Islet precursor cell (in vitro differentiated cells): ENCODE results near the gene SMLR1.

Experiments used
- DNase-seq: peaks from one replicate; pipeline ENCODE4 v3.0.0-alpha.2; 2018

SMLR1 gene

DNA sequence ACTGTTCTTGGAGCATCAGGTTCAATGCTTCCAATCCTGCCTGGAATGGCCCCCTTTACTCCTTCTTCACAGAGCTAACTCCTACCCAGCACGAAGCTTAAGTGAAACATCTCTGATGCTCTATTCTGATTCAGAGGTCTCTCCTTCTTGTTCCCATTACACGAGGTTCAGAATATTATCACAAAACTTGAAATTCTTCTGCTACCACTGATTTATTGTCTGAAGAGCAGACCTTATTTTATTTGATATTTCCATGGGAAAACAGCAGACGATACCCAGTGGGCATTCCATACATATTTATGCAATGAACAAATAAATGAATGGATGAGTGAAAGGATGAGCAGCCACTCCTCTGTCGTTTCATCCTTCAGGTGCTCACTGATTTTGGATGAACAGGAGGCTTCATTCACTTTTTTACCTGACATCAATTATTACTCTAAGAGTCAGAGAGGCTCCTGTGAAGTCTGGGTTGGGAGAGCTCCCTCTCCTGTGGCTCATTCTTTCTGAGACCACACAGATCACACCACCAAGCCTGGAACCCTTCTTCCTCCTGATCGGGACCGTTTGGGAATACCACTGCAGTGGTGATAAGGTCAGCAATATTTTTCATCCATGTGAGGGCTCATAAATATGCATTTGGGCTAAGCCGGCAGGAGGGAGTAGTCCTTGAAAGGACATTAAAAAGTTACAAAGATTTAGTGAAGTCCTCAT is 25.8 kb downstream of the SMLR1 start:
- no peak for DNase-seq

DNA sequence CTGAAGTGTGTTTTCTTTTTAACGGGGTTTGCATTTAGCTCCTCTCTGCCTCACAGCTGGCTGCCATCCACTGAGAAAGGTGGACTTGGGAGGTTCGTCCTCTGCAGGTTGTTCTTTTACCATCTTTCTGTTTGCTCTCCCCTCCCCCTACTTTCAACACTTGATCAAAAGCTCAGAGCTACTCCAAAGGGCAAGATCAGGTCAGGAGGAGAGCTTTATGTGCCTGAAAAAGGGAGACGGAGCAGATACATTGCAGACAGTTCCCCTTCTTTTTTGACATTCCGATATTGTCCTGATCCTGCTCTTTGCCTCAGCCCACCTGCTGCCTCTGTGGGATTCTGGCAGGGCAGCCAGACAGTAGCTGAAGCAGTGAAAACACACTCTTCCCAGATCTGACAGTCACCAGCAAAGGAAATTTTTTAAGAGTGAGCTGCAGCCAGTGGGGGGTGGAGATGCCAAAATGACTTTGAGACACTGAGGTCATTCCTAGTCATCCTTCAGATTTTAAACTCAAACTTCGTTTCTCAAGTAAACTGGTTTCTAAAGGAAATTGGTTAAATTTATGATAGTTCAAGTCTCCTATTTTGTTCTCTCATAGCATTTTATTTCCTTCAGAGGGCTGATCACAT is 26.5 kb downstream of the SMLR1 start:
- no peak for DNase-seq

DNA sequence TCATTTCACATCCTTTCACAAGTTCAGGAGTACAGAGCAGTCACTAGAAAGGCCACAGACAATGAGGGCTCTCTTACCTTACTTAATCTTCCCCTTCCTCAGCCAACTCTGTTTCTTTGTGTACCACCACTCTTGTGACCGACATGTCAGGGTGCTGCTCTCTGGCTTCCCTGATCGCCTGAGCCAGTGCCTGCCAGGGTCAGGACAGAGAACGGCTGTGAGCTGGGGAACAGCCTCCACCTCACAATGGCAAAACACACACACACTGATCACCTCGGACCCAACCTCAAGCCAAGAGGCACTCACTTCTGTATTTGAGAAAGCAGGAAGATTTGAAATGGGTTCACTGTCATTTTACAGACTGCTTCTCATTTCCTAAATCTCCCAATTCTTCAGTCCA is 30.8 kb downstream of the SMLR1 start:
- DNase-seq: no peak

DNA sequence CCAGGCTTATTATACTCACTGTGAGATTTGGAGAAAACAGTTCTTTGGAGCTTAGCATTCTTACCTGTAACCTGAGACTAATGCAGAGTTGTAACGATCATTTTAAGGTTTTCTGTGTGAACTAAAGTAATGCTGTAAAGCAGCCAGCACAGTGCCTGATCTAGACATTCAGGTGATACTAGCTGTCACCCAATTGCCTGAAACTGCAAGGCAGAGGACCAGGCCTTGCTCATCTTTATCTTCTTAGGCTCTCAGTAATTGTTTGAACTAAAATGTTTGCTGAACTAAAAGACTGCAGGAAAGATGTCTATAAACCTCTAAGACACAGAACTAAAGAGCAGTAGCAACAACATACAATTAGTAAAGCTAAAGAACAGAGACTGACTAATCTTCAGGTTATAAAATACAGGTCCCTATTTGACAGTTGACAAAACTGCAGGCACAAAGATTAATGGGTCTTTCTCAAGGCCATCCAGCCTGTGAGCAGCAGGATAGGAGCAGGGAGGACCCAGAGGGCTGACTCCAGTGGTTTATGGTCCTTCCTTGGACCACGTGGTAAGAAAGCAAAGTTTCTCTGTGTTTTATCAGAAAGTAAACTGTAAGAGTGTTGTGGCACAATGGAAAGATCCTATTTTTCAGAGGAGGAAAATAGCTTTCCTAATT is 31.4 kb downstream of the SMLR1 start:
- DNase-seq: no peak

DNA sequence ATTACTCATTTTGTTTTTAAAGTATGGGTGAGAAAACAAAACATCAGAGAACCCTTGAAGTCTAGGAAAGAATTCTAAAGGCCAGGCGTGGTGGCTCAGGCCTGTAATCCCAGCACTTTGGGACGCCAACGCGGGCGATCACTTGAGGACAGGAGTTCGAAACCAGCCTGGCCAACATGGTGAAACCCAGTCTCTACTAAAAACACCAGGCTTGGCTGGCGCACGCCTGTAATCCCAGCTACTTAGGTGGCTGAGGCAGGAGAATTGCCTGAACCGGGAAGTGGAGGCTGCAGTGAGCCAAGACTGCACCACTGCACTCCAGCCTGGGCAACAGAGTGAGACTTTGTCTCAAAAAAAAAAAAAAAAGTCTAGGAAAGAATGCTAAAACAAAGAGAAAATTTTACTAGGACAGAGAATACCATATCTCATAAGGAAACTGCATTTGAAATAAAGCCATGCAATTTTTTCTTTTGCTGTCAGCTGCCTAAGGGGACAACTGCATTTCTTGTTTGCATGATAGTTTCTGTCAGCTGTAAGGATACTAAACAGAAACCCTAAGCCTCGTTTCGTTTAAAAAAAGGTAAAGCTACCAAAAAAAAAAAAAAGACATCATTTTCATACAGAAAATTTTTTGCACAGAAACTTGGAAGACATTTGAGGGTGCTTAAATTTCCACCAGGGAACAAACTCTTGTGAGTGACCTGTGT is 32.1 kb downstream of the SMLR1 start:
- DNase-seq: no peak

DNA sequence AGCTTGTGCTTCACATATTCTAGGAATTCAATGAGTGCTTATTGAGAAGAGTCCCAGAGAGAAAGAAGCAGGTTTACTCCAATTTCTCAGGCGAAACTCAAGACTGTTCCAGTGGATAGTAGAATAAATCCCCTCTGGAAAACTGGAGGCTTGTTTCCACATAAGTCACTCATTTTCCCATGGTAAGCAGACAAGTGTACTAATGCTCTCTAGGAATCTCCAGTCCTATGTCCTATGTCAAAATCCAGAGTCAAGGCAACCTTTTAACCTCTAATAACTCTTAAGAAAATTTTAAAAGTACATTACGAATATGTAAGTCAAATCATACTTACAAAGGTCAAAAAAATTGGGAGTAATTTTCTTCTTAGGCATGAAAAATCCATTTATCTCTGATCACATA is 35.2 kb downstream of the SMLR1 start:
- no peak for DNase-seq

DNA sequence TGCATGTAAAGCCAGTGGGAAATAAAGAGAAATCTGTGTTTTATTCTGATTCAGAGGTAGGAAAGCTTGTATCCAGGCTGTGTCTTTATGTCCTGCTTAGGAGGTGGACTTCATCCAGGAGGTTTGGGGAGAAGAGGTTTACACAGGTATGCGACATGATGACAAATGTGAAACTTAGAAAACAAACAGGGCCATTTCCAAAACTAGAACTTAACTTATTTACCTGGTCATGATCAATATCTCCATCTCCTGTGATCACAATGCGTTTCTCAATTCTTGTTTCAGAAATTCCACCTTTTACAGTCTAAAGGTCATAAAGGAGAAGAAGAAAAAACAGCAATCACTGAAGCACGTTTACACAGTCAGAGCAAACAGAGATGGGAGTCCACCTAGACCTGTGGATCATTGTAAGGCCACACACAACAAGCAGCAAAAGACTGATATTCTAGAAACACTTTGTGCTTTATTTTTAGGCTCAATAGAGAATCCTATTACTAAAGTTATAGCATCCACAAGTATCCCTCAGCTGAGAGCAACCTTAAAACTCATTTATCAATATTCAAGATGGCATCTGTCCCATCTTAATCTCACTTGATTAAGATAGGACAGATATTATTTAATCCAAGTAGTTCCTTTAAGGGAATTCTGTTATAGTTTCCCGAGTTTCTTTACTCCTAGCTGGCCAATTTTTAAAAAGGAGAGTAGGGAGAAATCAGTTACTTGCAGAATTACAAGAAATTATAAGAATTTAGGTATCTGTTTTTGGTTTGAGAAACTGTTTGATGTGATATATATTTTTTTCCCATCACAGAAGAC is 36.4 kb downstream of the SMLR1 start:
- no peak for DNase-seq

DNA sequence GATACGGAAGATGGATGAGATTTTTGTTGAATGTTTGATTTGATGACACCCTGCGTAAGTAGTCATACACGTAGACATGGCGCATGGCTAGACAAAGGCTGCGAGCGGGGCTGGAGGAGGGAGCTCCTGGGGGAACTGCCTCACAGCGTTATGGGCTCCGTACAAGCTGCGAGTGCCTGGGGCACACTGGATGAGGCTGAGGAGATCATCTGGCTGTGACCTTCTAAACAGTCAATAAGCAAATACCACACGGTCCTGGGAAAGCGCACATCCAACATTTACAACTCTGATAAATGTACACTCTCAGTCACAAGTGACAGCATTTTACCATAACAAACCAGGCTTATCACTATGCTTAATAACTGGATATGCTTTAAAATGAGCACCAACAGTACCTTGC is 37.1 kb downstream of the SMLR1 start:
- no peak for DNase-seq

DNA sequence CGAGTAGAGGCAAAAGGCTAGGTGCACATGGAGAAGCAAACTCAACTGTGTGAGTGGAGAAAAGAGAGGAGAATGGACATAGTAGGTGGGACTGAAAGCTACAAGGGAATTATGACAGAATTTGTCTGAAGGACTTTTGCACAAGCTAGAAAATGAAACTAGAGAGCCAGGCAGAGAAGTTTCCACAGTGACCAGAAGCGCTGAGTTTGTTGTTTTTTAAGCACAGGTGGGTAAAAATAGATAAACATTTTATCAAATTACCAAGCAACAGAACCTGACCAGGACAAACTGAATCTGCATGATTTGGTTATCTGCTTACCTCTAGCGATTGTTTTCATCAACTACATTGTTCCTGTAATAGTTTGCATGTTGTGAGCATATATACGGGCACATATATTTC is 38.6 kb downstream of the SMLR1 start:
- DNase-seq: no peak

DNA sequence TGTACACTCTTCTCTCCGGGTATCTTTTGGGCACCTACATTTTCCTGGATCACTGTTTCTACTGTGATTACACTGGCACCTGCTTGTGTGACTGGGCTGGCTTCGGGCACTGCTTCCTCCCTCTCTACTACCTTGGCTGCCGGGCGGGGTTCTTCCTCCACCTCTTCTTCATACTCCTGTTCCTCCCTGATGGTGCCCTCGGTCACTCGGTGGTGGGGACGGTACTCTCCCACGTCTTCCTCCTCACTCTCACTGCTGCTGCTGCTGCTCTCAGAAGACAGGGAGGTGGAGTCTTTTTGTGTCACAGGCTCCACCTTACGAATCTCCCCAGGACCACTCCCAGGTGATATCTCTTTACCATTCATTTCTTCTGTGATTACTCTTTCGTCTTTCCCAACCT is 42.5 kb downstream of the SMLR1 start:
- no peak for DNase-seq

DNA sequence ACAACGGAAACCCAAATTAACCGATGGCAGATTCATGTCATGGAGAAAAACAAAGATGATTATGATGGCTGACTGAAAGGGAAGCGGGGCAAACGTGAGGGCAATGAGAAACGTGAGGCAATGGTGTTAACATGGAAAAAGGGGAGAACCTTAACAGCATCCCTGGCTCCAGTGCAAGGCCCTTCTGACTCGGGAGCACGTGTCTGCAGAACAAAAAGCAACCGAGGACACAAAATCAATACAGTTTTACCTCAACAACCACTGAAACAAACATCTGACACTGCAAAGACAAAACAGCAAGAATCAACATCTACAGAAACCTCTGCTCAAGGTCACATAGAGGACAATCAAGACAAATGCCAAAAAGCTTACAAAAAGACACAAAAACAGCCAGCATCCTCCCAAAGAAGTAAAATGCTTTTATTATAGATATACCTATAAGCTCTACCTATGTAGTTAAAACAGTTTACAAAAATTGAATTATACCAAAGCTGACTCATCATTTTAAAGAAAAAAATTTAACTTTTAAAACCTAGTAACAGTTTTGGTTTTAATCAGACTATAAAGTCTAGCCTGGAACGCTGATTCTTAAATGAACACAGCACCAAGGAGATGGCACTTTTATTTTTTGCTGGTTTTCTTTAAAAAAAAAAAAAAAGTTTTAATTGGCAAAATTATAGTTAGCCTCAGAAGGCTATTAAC is 43.1 kb downstream of the SMLR1 start:
- no peak for DNase-seq

DNA sequence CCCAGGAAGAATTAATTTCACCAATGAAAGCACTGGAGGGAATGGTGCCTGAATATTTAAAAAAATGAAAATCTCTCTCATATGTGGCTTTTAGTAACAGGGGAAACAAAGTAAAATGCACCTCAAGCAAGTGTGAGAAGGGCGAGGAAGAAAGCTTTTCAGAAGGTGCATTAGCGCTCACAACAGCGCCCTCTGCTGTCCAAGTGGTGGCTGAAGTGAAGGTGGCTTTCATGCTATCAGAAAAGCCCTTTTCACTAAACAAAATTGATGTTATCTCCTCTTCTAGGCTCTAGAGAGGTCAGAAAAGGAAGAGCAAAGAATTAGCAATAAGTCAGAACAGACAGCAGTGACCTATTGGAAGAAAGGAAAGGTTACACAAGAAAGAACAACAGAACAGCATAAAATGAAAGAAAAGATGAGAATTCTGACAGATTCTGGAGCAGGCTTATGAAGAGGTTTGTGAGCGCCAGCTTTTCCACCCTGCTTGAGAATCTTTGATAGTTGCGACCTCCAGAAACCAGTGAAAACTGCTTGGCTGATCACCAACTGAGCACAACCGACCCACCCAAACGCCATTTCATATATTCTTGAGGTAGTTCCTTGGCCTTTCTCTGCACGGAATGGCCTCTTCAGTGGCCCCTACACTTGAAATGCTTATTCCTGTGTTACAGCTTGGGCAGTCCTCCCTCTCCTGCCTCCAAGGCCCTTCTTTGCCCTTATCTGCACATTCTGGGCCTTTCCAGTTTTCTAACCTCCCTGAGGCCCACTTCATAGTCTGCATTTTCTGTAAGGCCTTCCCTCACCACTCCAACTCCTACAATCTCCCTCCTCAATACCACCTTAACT is 45.3 kb downstream of the SMLR1 start:
- peak; percentile 74 for DNase-seq

DNA sequence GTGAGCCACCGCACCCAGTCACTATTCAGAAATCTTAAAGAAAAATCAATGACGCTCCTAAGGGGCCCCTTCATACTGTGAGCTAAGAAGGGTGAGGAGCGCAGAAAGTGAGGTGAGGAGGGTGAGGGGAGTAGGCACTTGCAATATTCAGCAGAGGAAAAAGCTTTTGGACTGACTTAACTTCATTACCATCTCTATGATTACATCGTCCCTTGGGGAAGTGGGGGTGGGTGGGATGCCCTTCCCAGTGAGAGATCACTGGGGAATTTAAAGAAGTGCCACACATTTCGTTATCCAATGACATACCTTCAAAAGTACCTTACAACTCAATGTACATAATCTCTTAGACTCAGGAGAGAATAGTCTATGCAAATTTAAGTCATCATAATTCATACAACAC is 46.5 kb downstream of the SMLR1 start:
- no peak for DNase-seq

DNA sequence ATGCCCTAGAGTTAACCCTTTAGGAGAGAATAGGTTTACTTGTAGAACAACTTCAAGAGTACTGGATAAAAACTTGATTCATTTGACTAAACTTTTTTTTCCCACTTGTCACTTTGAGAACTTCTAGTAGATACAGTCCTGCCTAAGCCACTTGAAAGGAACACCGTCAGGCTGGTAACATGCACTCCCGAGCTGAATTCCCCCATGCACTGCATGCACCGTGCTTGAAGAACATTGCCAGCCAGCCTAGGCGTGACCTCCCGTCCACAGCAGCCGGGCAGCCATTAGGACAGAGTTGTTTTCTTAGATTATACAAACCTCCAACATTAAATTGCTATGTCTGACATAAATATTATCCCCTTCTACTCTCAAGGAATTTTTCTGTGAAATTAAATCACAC is 52.6 kb downstream of the SMLR1 start:
- no peak for DNase-seq

DNA sequence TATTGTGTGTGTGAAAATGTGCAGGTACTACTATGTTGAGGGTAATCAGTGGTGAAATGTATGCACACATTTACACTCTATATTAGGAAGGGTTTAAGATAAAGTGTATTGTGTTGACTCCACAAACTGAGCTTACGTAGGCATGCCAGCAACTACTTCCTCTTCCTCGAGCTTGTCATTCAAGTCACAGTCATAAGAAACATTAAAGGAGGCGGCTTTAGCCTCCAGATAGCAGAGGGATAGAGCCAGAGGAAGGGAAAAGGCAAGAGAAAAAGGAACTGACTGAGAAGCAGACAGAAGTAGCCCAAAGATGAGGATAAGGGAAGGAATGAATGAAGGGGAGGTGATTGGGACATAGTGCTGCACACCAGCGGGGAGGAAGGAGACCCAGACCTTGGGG is 55.2 kb downstream of the SMLR1 start:
- DNase-seq: no peak

DNA sequence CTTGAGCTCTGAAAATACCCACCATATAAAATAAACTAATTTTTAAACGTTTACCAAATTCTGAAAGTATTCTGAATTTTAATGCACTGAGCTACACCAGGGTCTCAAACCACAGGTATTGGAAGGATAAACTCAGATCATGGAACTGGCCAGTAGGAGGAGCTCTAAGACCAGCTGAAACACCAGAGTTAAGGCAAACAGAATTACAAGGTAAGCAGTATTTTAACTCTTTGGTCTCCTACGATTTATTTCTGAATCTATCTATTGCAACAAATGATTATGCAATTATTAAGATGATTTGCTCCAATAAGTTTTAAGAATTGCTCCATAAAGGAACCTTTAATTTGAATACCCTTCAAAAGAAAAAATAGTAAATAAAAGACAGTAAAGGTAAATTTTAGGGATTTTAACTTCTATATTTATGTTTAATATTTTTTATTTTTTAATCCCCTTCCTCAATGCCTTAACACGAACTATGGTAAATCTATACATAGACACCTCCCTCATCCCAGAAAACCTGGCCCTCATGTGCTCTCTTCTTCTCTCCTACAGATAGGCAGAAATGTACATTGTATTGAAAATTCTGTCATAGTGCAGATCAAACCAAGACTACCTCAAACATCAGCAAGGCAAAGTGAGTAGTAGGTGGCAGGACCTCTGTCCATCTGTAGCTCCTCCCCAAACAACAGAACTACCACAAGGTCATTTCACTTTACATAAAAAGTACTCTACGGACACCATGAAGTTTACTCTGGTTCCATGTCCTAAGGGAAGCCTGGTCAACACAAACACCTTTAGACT is 58.4 kb downstream of the SMLR1 start:
- DNase-seq: peak; percentile 77
